Mesenchymal stem cell (in vitro differentiated cells and primary cell): ENCODE data around the gene COL18A1.

Source experiments
- DNase-seq: peaks from one replicate; pipeline ENCODE4 v3.0.0-alpha.2; 2013
- H2AFZ ChIP-seq: one replicate; pipeline ENCODE4 v1.6.1; 2013; ENCODE audit warnings: low read depth, mild to moderate bottlenecking, control low read depth, inconsistent platforms, low read length, moderate library complexity
- H2AK5ac ChIP-seq: 2 replicates; pipeline ENCODE4 v1.6.1; 2013; ENCODE audit warnings: low read length, moderate library complexity, mild to moderate bottlenecking, inconsistent platforms; ENCODE audit not compliant: severe bottlenecking
- H2BK120ac ChIP-seq: one replicate; pipeline ENCODE4 v1.6.1; 2013; ENCODE audit warnings: low read depth, mild to moderate bottlenecking, inconsistent platforms, low read length, moderate library complexity
- H2BK12ac ChIP-seq, 2 experiments: one replicate each; pipeline ENCODE4 v1.6.1; 2013; ENCODE audit warnings: inconsistent platforms in 2 of 2, low read length in 2 of 2, mild to moderate bottlenecking in 2 of 2, moderate library complexity in 2 of 2, control low read depth in 1 of 2
- H2BK15ac ChIP-seq: one replicate; pipeline ENCODE4 v1.6.1; 2013; ENCODE audit warnings: mild to moderate bottlenecking, low read depth, inconsistent platforms; ENCODE audit not compliant: poor library complexity, severe bottlenecking
- H2BK5ac ChIP-seq: 2 replicates; pipeline ENCODE4 v1.6.1; 2013; ENCODE audit warnings: low read depth, mild to moderate bottlenecking, low read length, control low read depth, inconsistent platforms; ENCODE audit not compliant: poor library complexity, severe bottlenecking
- H3K14ac ChIP-seq, 2 experiments: one replicate each; pipeline ENCODE4 v1.6.1; 2013; ENCODE audit warnings: inconsistent platforms in 2 of 2, low read length in 2 of 2, control low read depth in 1 of 2, mild to moderate bottlenecking in 1 of 2, moderate library complexity in 1 of 2
- H3K18ac ChIP-seq, 2 experiments: one replicate each; pipeline ENCODE4 v1.6.1; 2013; ENCODE audit warnings: inconsistent platforms in 2 of 2, low read length in 2 of 2, control low read depth in 1 of 2, low read depth in 1 of 2, mild to moderate bottlenecking in 1 of 2
- H3K23ac ChIP-seq, 2 experiments: one replicate each; pipeline ENCODE4 v1.6.1; 2013; ENCODE audit warnings: inconsistent platforms in 2 of 2, low read length in 2 of 2, mild to moderate bottlenecking in 2 of 2, moderate library complexity in 2 of 2, control low read depth in 1 of 2
- H3K27ac ChIP-seq: 2 replicates; pipeline ENCODE4 v1.5.1; 2013; ENCODE audit warnings: mild to moderate bottlenecking, moderate library complexity, low read length, control low read depth, inconsistent platforms; ENCODE audit not compliant: poor library complexity, severe bottlenecking
- H3K27me3 ChIP-seq, 2 experiments: 2 replicates each; pipeline versions ENCODE4 v1.6.1 to v1.7.0; 2013; ENCODE audit warnings: low read length in 2 of 2, mild to moderate bottlenecking in 2 of 2, moderate library complexity in 2 of 2, control low read depth in 1 of 2, inconsistent platforms in 1 of 2; ENCODE audit not compliant: control insufficient read depth in 1 of 2, insufficient read depth in 1 of 2
- H3K36me3 ChIP-seq, 2 experiments: 2 replicates each; pipeline versions ENCODE4 v1.6.1 to v1.7.0; 2013; ENCODE audit warnings: low read length in 2 of 2, control low read depth in 1 of 2, inconsistent platforms in 1 of 2, low read depth in 1 of 2, mild to moderate bottlenecking in 1 of 2; ENCODE audit not compliant: insufficient read depth in 2 of 2, control insufficient read depth in 1 of 2
- H3K4ac ChIP-seq, 2 experiments: one replicate each; pipeline ENCODE4 v1.6.1; 2013; ENCODE audit warnings: inconsistent platforms in 2 of 2, low read length in 2 of 2, mild to moderate bottlenecking in 2 of 2, moderate library complexity in 2 of 2, control low read depth in 1 of 2, low read depth in 1 of 2
- H3K4me1 ChIP-seq: 2 replicates; pipeline ENCODE4 v1.6.1; 2013; ENCODE audit warnings: low read depth, low read length, control low read depth; ENCODE audit not compliant: control insufficient read depth, insufficient read depth
- H3K4me2 ChIP-seq: 2 replicates; pipeline ENCODE4 v1.6.1; 2013; ENCODE audit warnings: low read length, mild to moderate bottlenecking, inconsistent platforms; ENCODE audit not compliant: poor library complexity, severe bottlenecking
- H3K4me3 ChIP-seq, 2 experiments: 2 replicates each; pipeline versions ENCODE4 v1.5.1 to v1.7.0; 2013; ENCODE audit warnings: low read length in 2 of 2, mild to moderate bottlenecking in 2 of 2, control low read depth in 1 of 2, low read depth in 1 of 2; ENCODE audit not compliant: insufficient read depth in 1 of 2
- H3K79me1 ChIP-seq: replicated peaks from 2 replicates; pipeline ENCODE4 v1.6.1; 2013; ENCODE audit warnings: mild to moderate bottlenecking, control low read depth, low read length, inconsistent platforms; ENCODE audit not compliant: poor library complexity, severe bottlenecking
- H3K9ac ChIP-seq: 2 replicates; pipeline ENCODE4 v1.7.0; 2013; ENCODE audit warnings: mild to moderate bottlenecking, low read length, moderate library complexity
- H3K9me3 ChIP-seq: 2 replicates; pipeline ENCODE4 v1.7.0; 2013; ENCODE audit warnings: mild to moderate bottlenecking, low read length; ENCODE audit not compliant: control insufficient read depth
- H4K8ac ChIP-seq: one replicate; pipeline ENCODE4 v1.6.1; 2013; ENCODE audit warnings: inconsistent platforms, mild to moderate bottlenecking, low read length, moderate library complexity
- H4K91ac ChIP-seq: one replicate; pipeline ENCODE4 v1.6.1; 2013; ENCODE audit warnings: mild to moderate bottlenecking, low read length, inconsistent platforms
- WGBS: methylation state at CpG from one replicate; pipeline ENCODE4 v1.1.7; 2013; ENCODE audit warnings: mixed read lengths; 5-methylcytosine and 5-hydroxymethylcytosine counted together

The COL18A1 gene

DNA sequence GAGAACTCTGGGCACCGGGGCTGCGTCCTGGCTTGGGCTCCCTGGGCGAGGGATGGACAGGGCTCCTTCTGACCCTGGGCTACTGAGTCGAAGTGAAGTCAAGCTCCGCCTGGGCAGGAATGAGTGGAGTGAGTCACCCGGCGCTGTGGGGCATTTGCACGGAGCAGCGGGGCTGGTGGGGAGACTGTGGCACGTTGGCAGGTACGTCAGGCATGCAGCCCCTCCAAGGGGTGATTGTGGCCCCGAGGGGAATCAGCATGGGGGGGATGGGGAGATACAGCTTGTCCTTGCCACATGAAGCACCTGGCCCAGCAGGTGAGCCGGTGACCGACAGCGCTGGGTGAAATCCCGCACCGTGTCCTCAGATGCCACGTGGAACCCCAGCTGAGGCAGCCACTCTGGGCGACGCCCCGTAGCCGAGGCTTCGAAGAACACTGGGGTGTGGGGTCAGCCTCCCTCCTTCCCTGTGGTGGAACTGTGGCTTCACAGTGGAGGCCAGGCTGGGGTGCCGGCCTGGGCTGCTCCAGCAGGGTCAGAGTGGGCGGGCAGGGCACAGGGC is 62.3 kb downstream of the COL18A1 start:
- Histone ChIP-seq H3K18ac (no peak overlapping the region), H4K91ac (no peak overlapping the region), H3K4me2 (no peak overlapping the region), H3K23ac (no peak overlapping the region), H3K36me3 (peaks cover 7 to 62% of the 10 kb centered on the region in 2 experiments), H3K9ac (no peak overlapping the region), H2AK5ac (no peak overlapping the region), H3K79me1 (peaks cover 27% of the 10 kb centered on the region), H3K4me1 (peaks cover 54% of the 10 kb centered on the region), H2BK120ac (no peak overlapping the region), H3K4ac (no peak overlapping the region), H2BK15ac (no peak overlapping the region), H3K14ac (no peak overlapping the region), H3K9me3 (peaks cover 2% of the 10 kb centered on the region), H4K8ac (no peak overlapping the region), H3K27me3 (no peaks in the 10 kb centered on the region), H3K4me3 (no peak overlapping the region), H3K27ac (no peak overlapping the region), H2BK5ac (no peak overlapping the region), H2AFZ (no peak overlapping the region), H2BK12ac (no peak overlapping the region)
- no peak for DNase-seq
- 95% methylated on average over 25 of the region's 25 CpGs for WGBS

DNA sequence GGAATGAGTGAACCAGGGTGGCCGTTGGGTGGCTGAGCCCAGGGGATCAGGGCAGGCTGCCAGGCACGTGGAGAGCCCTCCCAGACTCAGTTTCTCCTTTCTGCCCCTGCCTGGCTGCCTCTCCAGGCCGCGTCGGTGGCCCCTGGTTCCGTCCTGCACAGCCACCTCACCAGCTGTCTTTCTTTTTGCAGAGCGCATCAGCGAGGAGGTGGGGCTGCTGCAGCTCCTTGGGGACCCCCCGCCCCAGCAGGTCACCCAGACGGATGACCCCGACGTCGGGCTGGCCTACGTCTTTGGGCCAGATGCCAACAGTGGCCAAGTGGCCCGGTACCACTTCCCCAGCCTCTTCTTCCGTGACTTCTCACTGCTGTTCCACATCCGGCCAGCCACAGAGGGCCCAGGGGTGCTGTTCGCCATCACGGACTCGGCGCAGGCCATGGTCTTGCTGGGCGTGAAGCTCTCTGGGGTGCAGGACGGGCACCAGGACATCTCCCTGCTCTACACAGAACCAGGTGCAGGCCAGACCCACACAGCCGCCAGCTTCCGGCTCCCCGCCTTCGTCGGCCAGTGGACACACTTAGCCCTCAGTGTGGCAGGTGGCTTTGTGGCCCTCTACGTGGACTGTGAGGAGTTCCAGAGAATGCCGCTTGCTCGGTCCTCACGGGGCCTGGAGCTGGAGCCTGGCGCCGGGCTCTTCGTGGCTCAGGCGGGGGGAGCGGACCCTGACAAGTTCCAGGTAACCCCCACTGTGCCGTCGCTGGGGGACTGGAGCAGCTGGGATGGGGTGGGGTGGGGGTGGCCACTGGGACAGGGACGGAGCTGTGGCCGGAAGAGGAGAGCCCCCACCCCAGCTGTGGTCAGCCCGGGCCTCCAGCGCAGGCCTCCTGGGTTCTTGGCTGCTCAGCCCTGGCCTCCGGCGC is 63.3 kb downstream of the COL18A1 start:
- H2BK15ac ChIP-seq, result no peak overlapping the region
- peaks cover 7 to 69% of the 10 kb centered on the region in 2 experiments for H3K36me3 ChIP-seq
- H3K4me3 ChIP-seq, result no peak overlapping the region
- H3K27me3 ChIP-seq, result no peaks in the 10 kb centered on the region
- no peak for DNase-seq
- peak overlapping the region in 1 of 2 experiments; percentile 52 for H3K18ac ChIP-seq
- H4K8ac ChIP-seq, result no peak overlapping the region
- H3K4me1 ChIP-seq, result peaks cover 64% of the 10 kb centered on the region
- H2AFZ ChIP-seq, result no peak overlapping the region
- H3K23ac ChIP-seq, result no peak overlapping the region
- H3K9ac ChIP-seq, result no peak overlapping the region
- peak overlapping the region; percentile 35 for H2AK5ac ChIP-seq
- 95% methylated on average over 42 of the region's 45 CpGs for WGBS
- H4K91ac ChIP-seq, result no peak overlapping the region
- H2BK120ac ChIP-seq, result no peak overlapping the region
- H3K4me2 ChIP-seq, result no peak overlapping the region
- H2BK12ac ChIP-seq, result peak overlapping the region in 1 of 2 experiments; percentile 18
- no peak overlapping the region for H3K27ac ChIP-seq
- H2BK5ac ChIP-seq, result no peak overlapping the region
- H3K79me1 ChIP-seq, result peaks cover 24% of the 10 kb centered on the region
- H3K14ac ChIP-seq, result no peak overlapping the region
- no peak overlapping the region for H3K4ac ChIP-seq
- H3K9me3 ChIP-seq, result no peaks in the 10 kb centered on the region

DNA sequence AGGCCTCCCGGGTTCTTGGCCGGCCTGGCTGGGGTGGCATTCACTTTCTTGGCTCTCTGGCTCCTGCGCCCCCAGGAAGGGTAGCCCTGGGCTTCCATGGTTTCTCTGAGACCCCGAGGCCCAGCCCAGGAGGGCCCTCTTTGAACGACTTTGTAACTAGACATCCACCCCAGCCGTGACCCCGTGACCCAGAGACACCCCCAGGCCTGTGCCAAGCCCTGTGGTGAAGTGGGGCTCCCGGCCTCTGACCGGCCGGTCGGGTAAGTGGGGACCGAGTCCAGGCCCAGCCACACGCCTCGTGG is 64.0 kb downstream of the COL18A1 start:
- Histone ChIP-seq H3K4ac (no peak overlapping the region), H3K23ac (no peak overlapping the region), H4K91ac (no peak overlapping the region), H2AFZ (no peak overlapping the region), H3K4me2 (no peak overlapping the region), H4K8ac (no peak overlapping the region), H3K4me1 (peaks cover 67% of the 10 kb centered on the region), H2BK15ac (no peak overlapping the region), H2BK5ac (no peak overlapping the region), H3K14ac (no peak overlapping the region), H3K9ac (no peak overlapping the region), H3K27ac (no peak overlapping the region), H3K36me3 (peaks cover 7 to 70% of the 10 kb centered on the region in 2 experiments), H3K18ac (peak overlapping the region in 1 of 2 experiments; percentile 52), H2AK5ac (peak overlapping the region; percentile 59), H3K27me3 (no peaks in the 10 kb centered on the region), H3K4me3 (no peak overlapping the region), H2BK120ac (no peak overlapping the region), H3K79me1 (peaks cover 23% of the 10 kb centered on the region), H2BK12ac (no peak overlapping the region), H3K9me3 (no peaks in the 10 kb centered on the region)
- 99% methylated on average over 14 of the region's 14 CpGs for WGBS
- DNase-seq, result no peak

DNA sequence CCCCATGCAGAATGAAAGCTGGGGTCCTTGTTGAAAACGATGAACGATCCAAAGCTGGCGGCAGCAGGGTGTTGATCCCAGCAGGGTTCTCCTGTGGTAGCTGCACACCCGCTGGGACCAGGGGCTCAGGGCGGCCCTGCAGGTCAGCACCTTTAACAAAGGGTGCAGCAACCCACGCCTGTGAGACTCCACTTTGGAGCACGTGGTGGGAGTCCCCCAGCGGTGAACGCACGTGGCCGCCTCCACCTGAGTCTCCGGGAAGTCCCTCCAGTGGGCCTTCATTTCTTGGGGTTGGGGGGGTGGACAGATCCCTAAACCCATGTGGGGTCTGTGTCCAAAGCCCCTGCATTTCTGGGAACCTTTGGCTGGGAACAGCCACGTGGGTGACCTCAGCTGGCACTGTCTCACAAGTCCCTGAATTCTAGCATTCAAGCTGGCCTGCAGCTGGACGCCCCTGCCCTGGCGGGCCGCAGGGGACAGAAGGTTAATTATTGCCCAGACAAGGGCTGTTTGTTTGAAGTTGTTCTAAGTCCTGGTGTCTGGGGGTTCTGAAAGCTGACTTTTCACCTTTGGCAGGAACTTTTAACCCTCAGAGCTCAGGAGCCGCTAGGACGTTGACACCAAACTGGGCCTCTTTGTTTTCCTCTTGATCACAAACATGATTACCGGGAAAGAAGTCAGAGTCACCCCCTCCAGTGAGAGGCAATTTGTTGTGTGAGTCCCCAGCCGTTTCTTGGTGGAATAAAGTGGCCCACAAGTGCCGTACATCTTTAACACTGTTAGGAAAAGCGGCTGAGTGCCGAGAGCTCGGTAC is 64.5 kb downstream of the COL18A1 start:
- Histone ChIP-seq H3K9me3 (no peaks in the 10 kb centered on the region), H2AFZ (no peak overlapping the region), H3K4me2 (peak overlapping the region; percentile 39), H2BK12ac (peak overlapping the region in 1 of 2 experiments; percentile 88), H3K36me3 (peaks cover 7 to 71% of the 10 kb centered on the region in 2 experiments), H3K14ac (no peak overlapping the region), H3K23ac (peak overlapping the region in 1 of 2 experiments; percentile 50), H4K8ac (peak overlapping the region; percentile 71), H3K4me3 (no peak overlapping the region), H3K4ac (no peak overlapping the region), H2BK15ac (no peak overlapping the region), H3K27me3 (no peaks in the 10 kb centered on the region), H3K27ac (peak overlapping the region; percentile 70), H3K4me1 (peaks cover 70% of the 10 kb centered on the region), H3K18ac (peak overlapping the region; percentile 25 to 52), H4K91ac (no peak overlapping the region), H2BK120ac (no peak overlapping the region), H2AK5ac (peak overlapping the region; percentile 67), H3K79me1 (peaks cover 21% of the 10 kb centered on the region), H3K9ac (no peak overlapping the region), H2BK5ac (no peak overlapping the region)
- WGBS, result 56% methylated on average over 24 of the region's 24 CpGs
- no peak for DNase-seq
